ENCODE data around the gene FAM237A.
A peak's percentile ranks its signal among the peaks of the same experiment; 100 is the strongest.

The FAM237A gene

GRCh38 chr2:206670531-206671319 is 28.4 kb downstream of the FAM237A start:
- H3K4me3 ChIP-seq (replicated peaks in 1 of 2; ENCODE audit: low read depth in 2 of 2, low read length in 2 of 2) = no peak overlapping the region
- no peak for TF ChIP-seq CTCF (IDR thresholded peaks at IDR 0.05; ENCODE audit: low read depth, low read length)
- no peak for DNase-seq (ENCODE audit: low read depth in 2 of 2)

- TF ChIP-seq CTCF (IDR thresholded peaks at IDR 0.05; ENCODE audit: low read depth, low read length) = no peak
- H3K4me3 ChIP-seq (replicated peaks in 1 of 2; ENCODE audit: low read depth in 2 of 2, low read length in 2 of 2) = no peak overlapping the region
- DNase-seq (ENCODE audit: low read depth in 2 of 2) = no peak
Measured at GRCh38 chr2:206683546-206683945, 41.3 kb downstream of the FAM237A start.

GRCh38 chr2:206688453-206688852 is 46.2 kb downstream of the FAM237A start:
- no peak for TF ChIP-seq CTCF (IDR thresholded peaks at IDR 0.05; ENCODE audit: low read depth, low read length)
- H3K4me3 ChIP-seq (replicated peaks in 1 of 2; ENCODE audit: low read depth in 2 of 2, low read length in 2 of 2) = no peak overlapping the region
- no peak for DNase-seq (ENCODE audit: low read depth in 2 of 2)

- no peak for TF ChIP-seq CTCF (IDR thresholded peaks at IDR 0.05; ENCODE audit: low read depth, low read length)
- no peak for DNase-seq (ENCODE audit: low read depth in 2 of 2)
- H3K4me3 ChIP-seq (replicated peaks in 1 of 2; ENCODE audit: low read depth in 2 of 2, low read length in 2 of 2) = no peak overlapping the region
Measured at GRCh38 chr2:206688990-206689389, 46.7 kb downstream of the FAM237A start.

GRCh38 chr2:206692971-206693370 is 50.7 kb downstream of the FAM237A start:
- no peak overlapping the region for H3K4me3 ChIP-seq (replicated peaks in 1 of 2; ENCODE audit: low read depth in 2 of 2, low read length in 2 of 2)
- DNase-seq (ENCODE audit: low read depth in 2 of 2) = no peak
- no peak for TF ChIP-seq CTCF (IDR thresholded peaks at IDR 0.05; ENCODE audit: low read depth, low read length)

- no peak overlapping the region for H3K4me3 ChIP-seq (replicated peaks in 1 of 2; ENCODE audit: low read depth in 2 of 2, low read length in 2 of 2)
- DNase-seq (ENCODE audit: low read depth in 2 of 2) = peak; percentile 76 to 84
- TF ChIP-seq CTCF (IDR thresholded peaks at IDR 0.05; ENCODE audit: low read depth, low read length) = peak; percentile 28
Measured at GRCh38 chr2:206693399-206694137, 51.3 kb downstream of the FAM237A start.

All from cardiac fibroblast (primary cell).